GM13977 (cell line): Measurements from ENCODE around the gene TGFBR2.

Experiments
- DNase-seq: peaks from one replicate; pipeline ENCODE4 v3.0.0; 2012; ENCODE audit warnings: low spot score
- CTCF ChIP-seq: IDR thresholded peaks from 2 replicates; pipeline ENCODE4 v1.5.1; 2012; ENCODE audit warnings: mild to moderate bottlenecking, control low read depth; ENCODE audit not compliant: insufficient read depth; ENCODE audit errors: extremely low read depth, missing control alignments
- in situ Hi-C: fragments of 300-500 bp; cut with MboI; formaldehyde crosslinking; loops from one replicate; pipeline ENCODE4 v1.12.0; 2022; ENCODE audit warnings: low sequenced_read_pairs, low pct_unique_long_range_greater_than_20kb, mixed read lengths, inconsistent platforms; ENCODE audit not compliant: unreplicated experiment

The TGFBR2 gene

GRCh38 chr3:30676424-30677346 lies 70.3 kb downstream of the TGFBR2 start:
- in situ Hi-C loops: loop anchor here (25.0 kb wide), 2 partner anchors 464 to 639 kb away; no protein-coding TSS in a partner anchor
- no peak for DNase-seq
- TF ChIP-seq CTCF: no peak

GRCh38 chr3:30677347-30677685 lies 70.9 kb downstream of the TGFBR2 start:
- no peak for DNase-seq
- no peak for TF ChIP-seq CTCF
- in situ Hi-C loops: loop anchor here (25.0 kb wide), 2 partner anchors 465 to 640 kb away; no protein-coding TSS in a partner anchor

GRCh38 chr3:30679045-30679444 lies 72.6 kb downstream of the TGFBR2 start:
- in situ Hi-C loops: loop anchor here (25.0 kb wide), 2 partner anchors 467 to 642 kb away; no protein-coding TSS in a partner anchor
- no peak for TF ChIP-seq CTCF
- no peak for DNase-seq

GRCh38 chr3:30680789-30681648 lies 74.6 kb downstream of the TGFBR2 start:
- no peak for TF ChIP-seq CTCF
- DNase-seq: no peak
- in situ Hi-C loops: loop anchor here (25.0 kb wide), 2 partner anchors 469 to 644 kb away; no protein-coding TSS in a partner anchor

GRCh38 chr3:30681649-30682211 lies 75.3 kb downstream of the TGFBR2 start:
- no peak for DNase-seq
- in situ Hi-C loops: loop anchor here (25.0 kb wide), 2 partner anchors 469 to 644 kb away; no protein-coding TSS in a partner anchor
- no peak for TF ChIP-seq CTCF
